Keratinocyte (primary cell): ENCODE data around the gene SEC63. TPM values are rescaled to one million over a fixed set of nuclear protein-coding genes. Genes with fewer than 3 reads are reported as not detected.
A peak's percentile ranks its signal among the peaks of the same experiment; 100 is the strongest.

Source experiments
- DNase-seq: peaks from one replicate; pipeline ENCODE4 v3.0.0-alpha.2; 2011; ENCODE audit warnings: low read depth, missing footprints, low spot score
- FAIRE-seq: peaks from 2 replicates; lab custom pipeline; 2011; peaks lifted over from hg19 to GRCh38; lab: Jason Lieb, UNC
- H2AFZ ChIP-seq: 2 replicates; pipeline ENCODE4 v1.6.0; 2012; ENCODE audit warnings: low read length, control low read depth, inconsistent platforms; ENCODE audit not compliant: control insufficient read depth
- H3K27ac ChIP-seq: 2 replicates; pipeline ENCODE4 v1.5.1; 2011; ENCODE audit warnings: low read length; ENCODE audit not compliant: control insufficient read depth, insufficient read depth
- H3K27me3 ChIP-seq: 3 replicates; pipeline ENCODE4 v1.6.0; 2011; ENCODE audit warnings: low read length; ENCODE audit not compliant: control insufficient read depth, insufficient read depth; ENCODE audit errors: extremely low read depth
- H3K36me3 ChIP-seq, 2 experiments: 2 replicates in 1 of 2; 3 replicates in 1 of 2; pipeline ENCODE4 v1.5.1; 2011; ENCODE audit warnings: low read length in 2 of 2, mild to moderate bottlenecking in 1 of 2; ENCODE audit not compliant: control insufficient read depth in 2 of 2, insufficient read depth in 2 of 2; ENCODE audit errors: extremely low read depth in 1 of 2
- H3K4me1 ChIP-seq: 3 replicates; pipeline ENCODE4 v1.5.1; 2011; ENCODE audit warnings: low read length; ENCODE audit not compliant: control insufficient read depth, insufficient read depth; ENCODE audit errors: extremely low read depth
- H3K4me2 ChIP-seq: 3 replicates; pipeline ENCODE4 v1.6.0; 2011; ENCODE audit warnings: low read depth, low read length; ENCODE audit not compliant: control insufficient read depth, insufficient read depth; ENCODE audit errors: extremely low read depth
- H3K4me3 ChIP-seq, 3 experiments: fragments of 200-600 bp in 1 of 3; sonication (generic) in 1 of 3; 2 replicates in 2 of 3; 3 replicates in 1 of 3; pipeline ENCODE4 v1.5.1; 2011 to 2016; ENCODE audit warnings: low read length in 3 of 3, mild to moderate bottlenecking in 3 of 3, control low read depth in 2 of 3, inconsistent platforms in 1 of 3, low read depth in 1 of 3, mixed read lengths in 1 of 3, mixed run types in 1 of 3, moderate library complexity in 1 of 3; ENCODE audit not compliant: control insufficient read depth in 2 of 3, insufficient read depth in 2 of 3; ENCODE audit errors: extremely low read depth in 1 of 3
- H3K79me2 ChIP-seq: 2 replicates; pipeline ENCODE4 v1.6.0; 2012; ENCODE audit warnings: low read length; ENCODE audit not compliant: control insufficient read depth, insufficient read depth
- H3K9ac ChIP-seq: 3 replicates; pipeline ENCODE4 v1.6.0; 2011; ENCODE audit warnings: low read length; ENCODE audit not compliant: control insufficient read depth, insufficient read depth; ENCODE audit errors: extremely low read depth
- H3K9me1 ChIP-seq: 3 replicates; pipeline ENCODE4 v1.6.0; 2011; ENCODE audit warnings: low read length; ENCODE audit not compliant: control insufficient read depth, insufficient read depth; ENCODE audit errors: extremely low read depth
- H3K9me3 ChIP-seq: 2 replicates; pipeline ENCODE4 v1.5.1; 2012; ENCODE audit warnings: low read depth, low read length; ENCODE audit not compliant: control insufficient read depth
- H4K20me1 ChIP-seq: 3 replicates; pipeline ENCODE4 v1.6.0; 2011; ENCODE audit warnings: low read length; ENCODE audit not compliant: control insufficient read depth, insufficient read depth; ENCODE audit errors: extremely low read depth
- CTCF ChIP-seq, 3 experiments: IDR thresholded peaks in 1 of 3; conservative IDR thresholded peaks in 1 of 3; optimal IDR thresholded peaks in 1 of 3; 2 replicates in 2 of 3; 3 replicates in 1 of 3; pipeline versions ENCODE3 to v1.5.1; 2011; ENCODE audit warnings: low read length in 3 of 3, mild to moderate bottlenecking in 3 of 3, moderate library complexity in 2 of 3, control low read depth in 1 of 3, inconsistent platforms in 1 of 3; ENCODE audit not compliant: insufficient read depth in 2 of 3; ENCODE audit errors: extremely low read depth in 1 of 3
- EZH2 ChIP-seq: IDR thresholded peaks from one replicate; pipeline ENCODE4 v1.6.1; 2012; ENCODE audit warnings: inconsistent platforms, mild to moderate bottlenecking, low read length, moderate library complexity
- dilution Hi-C: fragments of 300-500 bp; cut with MboI; formaldehyde crosslinking; loops from one replicate; pipeline ENCODE4 v1.7.0; 2020; ENCODE audit warnings: low sequenced_read_pairs; ENCODE audit not compliant: extremely low pct_ligation_motif_present
- polyA plus RNA-seq, 5 experiments: library from polyadenylated mRNA; depleted of rRNA in 3 of 5; stranded (reverse) in 3 of 5; stranded (forward) in 1 of 5; unstranded in 1 of 5; fragments of >200 nt; gene quantifications; 1 replicate in 1 of 5; 2 replicates in 3 of 5; 3 replicates in 1 of 5; pipeline versions ENCODE4 v1.2.1 to v1.2.3, GENCODE V29; 2011 to 2012; ENCODE audit warnings: missing spikeins in 2 of 5, low read depth in 1 of 5, low replicate concordance in 1 of 5

The SEC63 gene
- polyA plus RNA-seq, 1 donor (not counting 4 experiments of a cell fraction or from before 2014, with no cell fraction given) = 91.4 TPM

GRCh38 chr6:107957308-107957908 is 600 bp downstream of the SEC63 start:
- TF ChIP-seq CTCF (optimal IDR thresholded peaks at IDR 0.05 in 1 of 3, IDR thresholded peaks at IDR 0.05 in 1 of 3, conservative IDR thresholded peaks at IDR 0.05 in 1 of 3; ENCODE audit: extremely low read depth in 1 of 3, insufficient read depth in 2 of 3, low read length in 3 of 3) (no peak), EZH2 (no peak)
- Histone ChIP-seq H3K36me3 (peaks cover 0 to 1% of the 10 kb centered on the region in 2 experiments), H3K27me3 (no peaks in the 10 kb centered on the region), H3K79me2 (peaks cover 53% of the 10 kb centered on the region), H3K4me1 (peaks cover 10% of the 10 kb centered on the region), H3K9me1 (peaks cover 2% of the 10 kb centered on the region), H2AFZ (peak overlapping the region; percentile 80), H4K20me1 (peaks cover 6% of the 10 kb centered on the region), H3K9ac (peak overlapping the region; percentile 98), H3K9me3 (no peaks in the 10 kb centered on the region), H3K4me3 (peak overlapping the region; percentile 82 to 99 (median 85)), H3K4me2 (peak overlapping the region; percentile 65), H3K27ac (peak overlapping the region; percentile 90)
- DNase-seq (no peak), FAIRE-seq (peak; percentile 46)
- dilution Hi-C loops = no loop called here

- dilution Hi-C loops = no loop called here
- H3K9me1 ChIP-seq = peaks cover 2% of the 10 kb centered on the region
- peaks cover 0 to 1% of the 10 kb centered on the region in 2 experiments for H3K36me3 ChIP-seq
- peak overlapping the region; percentile 82 to 99 (median 85) for H3K4me3 ChIP-seq
- TF ChIP-seq CTCF (optimal IDR thresholded peaks at IDR 0.05 in 1 of 3, IDR thresholded peaks at IDR 0.05 in 1 of 3, conservative IDR thresholded peaks at IDR 0.05 in 1 of 3; ENCODE audit: extremely low read depth in 1 of 3, insufficient read depth in 2 of 3, low read length in 3 of 3) (no peak), EZH2 (no peak)
- peak overlapping the region; percentile 98 for H3K9ac ChIP-seq
- H3K9me3 ChIP-seq = no peaks in the 10 kb centered on the region
- FAIRE-seq (no peak), DNase-seq (no peak)
- peaks cover 6% of the 10 kb centered on the region for H4K20me1 ChIP-seq
- peak overlapping the region; percentile 90 for H3K27ac ChIP-seq
- peaks cover 10% of the 10 kb centered on the region for H3K4me1 ChIP-seq
- peak overlapping the region; percentile 65 for H3K4me2 ChIP-seq
- H3K79me2 ChIP-seq = peaks cover 59% of the 10 kb centered on the region
- H2AFZ ChIP-seq = no peak overlapping the region
- H3K27me3 ChIP-seq = no peaks in the 10 kb centered on the region
Measured at GRCh38 chr6:107956586-107957307, 1.3 kb downstream of the SEC63 start.
